NCI-H510A treated with DMSO at 0.1 percent for 48 hours (cell line): ENCODE measurements around the gene PRLHR.
"Not testable (repeated sequence)": the region's sequence is repeated elsewhere in the genome, so short reads cannot be mapped to it uniquely, and the experiment has no call there.

Experiments
- DNase-seq: peaks from one replicate; lab custom pipeline; 2025; lab: John Stamatoyannopoulos, UW

PRLHR gene

DNA sequence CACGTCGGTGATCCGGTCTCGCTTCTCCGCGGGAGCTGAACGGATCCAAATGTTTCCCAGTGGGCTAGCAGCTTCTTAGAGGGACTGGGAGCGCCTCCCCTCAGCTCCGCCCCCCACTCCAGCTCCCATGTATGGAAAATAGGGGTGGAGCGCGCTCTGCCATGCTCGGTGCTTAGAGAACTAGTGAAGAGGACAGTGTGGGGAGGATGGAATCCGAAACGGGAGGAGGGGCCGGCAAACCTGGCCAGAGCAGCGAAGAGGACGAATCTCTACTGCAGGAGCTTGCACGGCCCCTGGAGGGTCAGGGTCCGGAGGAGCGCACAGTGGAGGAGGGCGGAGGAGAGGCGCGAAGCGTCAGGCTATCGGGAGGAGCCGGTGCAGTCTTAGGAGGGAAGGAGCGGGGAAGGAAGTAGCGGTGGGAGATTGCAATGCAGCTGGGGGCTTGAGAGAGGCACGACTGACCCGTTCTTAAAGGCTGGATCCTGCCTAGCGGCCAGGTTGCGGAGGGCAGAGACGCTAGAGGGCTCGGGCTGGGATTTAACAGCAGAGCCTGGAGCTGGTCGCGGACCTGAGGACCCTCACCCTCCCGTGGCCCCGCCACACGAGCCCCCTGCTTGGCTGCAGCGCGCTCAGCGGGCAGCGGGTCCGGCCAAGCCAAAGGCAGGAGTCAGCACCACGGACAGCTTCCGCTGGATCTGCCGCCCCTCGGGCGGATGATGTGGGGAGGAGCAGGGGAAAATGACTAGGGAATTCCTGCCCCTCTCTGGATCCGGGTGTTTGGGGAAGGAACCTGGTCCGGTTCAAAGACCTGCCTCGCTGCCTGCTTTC, at the start of gene PRLHR:
Gene PRLHR, minus strand, starts transcription at position 51 of the 828 bp plus-strand sequence. CDS start 404 bp downstream, outside the sequence.
- DNase-seq, result no peak

DNA sequence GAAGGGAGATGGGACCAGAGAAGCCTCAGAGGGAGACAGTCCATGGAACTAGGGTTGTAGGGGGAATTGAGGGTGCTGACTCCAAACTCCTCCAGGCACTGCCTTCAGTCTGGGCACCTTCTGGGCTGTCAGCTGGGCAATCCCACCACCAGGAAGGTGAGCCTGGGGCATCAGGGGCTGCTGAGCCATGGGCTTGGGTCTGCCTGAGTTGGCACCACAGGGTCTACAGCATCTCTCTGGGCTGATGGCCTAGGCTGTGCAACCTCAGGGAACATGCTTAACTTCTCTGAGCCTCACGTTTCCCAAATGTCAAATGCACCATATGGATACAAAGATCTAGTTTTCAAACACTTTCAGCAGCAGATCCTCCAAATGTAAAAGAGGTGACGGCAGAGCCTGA, 46.8 kb upstream of the PRLHR start:
- no peak for DNase-seq

DNA sequence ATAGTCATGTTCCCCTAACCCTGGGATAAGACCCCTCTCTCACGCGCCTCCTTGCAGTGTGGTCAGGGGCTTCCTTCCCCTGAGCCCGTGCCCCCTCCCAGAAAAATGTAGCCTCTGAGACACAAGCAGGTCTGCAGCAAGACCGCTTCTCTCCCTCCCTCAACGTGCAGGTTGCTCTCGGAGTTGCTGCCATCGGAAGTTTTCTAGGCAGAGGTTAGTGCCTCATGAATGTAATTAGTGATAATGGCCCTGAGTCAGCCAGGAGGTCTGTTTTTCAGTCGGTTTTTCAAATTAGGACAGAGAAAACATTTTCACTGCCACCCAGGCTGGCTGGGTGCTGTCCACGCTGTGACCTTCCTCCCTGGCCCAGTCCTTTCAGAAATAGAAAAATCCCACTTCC, 43.2 kb upstream of the PRLHR start:
- DNase-seq, result no peak

DNA sequence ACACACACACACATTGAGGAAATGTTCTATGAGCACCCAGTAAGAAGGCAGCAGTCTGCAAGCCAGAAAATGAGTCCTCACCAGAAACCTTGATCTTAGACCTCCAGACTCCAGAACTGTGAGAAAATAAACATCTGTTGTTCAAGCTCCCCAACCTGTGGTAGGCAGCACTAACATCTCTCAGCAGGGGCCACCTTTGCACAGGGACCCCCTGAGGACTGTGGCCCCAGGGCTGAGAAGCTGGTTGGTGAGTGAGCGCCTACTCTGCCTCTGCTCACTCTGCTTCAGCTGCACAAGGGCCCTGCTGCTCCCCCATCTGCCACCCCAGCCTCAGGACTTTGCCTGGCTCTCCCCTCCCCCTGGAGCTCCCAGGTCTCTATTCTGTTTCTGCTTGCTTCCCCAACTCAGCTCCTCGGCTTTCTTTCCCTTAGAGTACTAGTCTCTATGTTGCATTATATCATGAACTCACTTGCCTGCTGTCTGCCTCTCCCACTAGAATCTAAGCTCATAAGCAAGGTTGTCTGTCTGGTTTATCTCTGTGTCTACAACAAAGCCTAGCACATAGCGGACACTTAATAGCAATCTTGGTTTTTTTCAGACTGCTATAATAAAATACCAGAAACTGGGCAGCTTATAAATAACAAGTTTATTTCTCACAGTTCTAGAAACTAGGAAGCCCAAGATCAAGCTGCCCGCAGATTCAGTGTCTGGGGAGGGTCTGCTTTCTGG, 40.4 kb upstream of the PRLHR start:
- DNase-seq, result no peak

DNA sequence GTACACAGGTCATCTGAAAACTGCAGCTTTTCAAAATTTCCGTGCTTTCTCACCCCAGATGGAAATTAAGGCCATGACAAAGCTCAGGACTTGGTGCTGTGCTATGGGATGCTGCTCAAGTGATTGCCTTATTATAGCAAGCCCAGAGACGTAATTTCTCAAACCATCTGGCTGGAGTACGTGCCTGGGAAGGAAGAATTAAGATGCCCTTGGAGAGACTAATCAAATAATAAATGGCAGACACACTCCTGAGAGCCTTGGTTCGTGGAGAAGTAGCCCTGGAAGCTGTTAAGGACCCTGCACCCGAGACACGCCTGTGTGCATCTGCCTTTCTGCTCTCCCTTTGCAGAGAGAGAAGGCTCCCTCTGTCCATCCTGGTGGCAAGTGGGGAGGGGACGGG, 38.3 kb upstream of the PRLHR start:
- no peak for DNase-seq

DNA sequence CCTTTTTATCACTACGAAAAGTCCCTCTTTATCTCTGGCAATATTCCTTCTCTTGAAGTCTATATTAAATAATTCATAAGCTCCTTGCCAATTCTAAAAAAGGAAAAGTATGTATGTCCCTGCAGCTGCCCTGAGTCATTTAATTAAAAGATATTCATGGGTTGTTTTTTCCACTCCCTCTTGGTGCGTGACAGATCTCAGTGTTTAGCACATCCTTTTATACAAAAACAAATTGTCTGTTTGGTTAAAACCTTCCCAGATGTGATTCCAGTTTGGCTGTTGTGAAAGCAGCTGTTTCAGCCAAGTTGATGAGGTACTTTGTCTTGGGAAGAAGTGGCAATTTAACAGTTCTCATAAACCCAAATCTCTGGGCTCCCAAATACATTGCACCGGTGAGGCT, 33.8 kb upstream of the PRLHR start:
- DNase-seq, result no peak

DNA sequence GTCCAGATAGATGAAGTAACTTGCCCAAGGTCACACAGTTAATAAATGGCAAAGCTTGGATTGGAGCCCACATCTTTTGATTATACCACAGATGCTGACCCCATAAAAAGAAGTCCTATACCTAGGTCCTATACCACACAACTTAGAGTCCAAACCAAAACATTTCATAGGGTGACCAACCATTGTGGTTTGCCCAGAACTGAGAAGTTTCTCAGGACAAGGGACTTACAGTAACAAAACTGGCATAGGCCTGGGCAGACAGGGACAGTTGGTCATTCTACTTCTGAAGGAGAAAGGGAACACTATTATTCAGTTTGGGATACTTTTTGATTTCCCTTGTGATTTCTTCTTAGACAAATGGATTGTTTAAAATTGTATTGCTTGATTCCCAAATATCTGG, 32.9 kb upstream of the PRLHR start:
- no peak for DNase-seq

DNA sequence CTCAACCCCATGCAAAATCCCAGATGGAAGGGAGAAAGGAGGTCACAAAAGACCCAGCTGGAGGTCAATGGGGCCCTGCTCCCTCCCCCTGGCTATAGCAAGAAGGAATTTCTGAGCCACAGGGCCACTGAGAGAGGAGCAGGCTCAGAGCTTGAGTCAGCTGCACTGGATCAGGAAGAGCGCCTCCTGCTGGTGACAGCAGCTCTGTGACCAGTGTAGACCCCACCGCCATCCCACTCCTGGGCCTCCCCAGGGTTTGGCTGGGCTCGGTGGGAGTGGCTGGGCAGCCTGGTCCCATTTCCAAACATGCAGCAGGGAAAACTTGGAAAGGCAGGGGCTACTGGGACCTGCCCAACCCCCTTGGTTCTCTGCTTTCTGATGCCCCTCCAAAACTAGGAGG, 31.5 kb upstream of the PRLHR start:
- DNase-seq, result no peak

DNA sequence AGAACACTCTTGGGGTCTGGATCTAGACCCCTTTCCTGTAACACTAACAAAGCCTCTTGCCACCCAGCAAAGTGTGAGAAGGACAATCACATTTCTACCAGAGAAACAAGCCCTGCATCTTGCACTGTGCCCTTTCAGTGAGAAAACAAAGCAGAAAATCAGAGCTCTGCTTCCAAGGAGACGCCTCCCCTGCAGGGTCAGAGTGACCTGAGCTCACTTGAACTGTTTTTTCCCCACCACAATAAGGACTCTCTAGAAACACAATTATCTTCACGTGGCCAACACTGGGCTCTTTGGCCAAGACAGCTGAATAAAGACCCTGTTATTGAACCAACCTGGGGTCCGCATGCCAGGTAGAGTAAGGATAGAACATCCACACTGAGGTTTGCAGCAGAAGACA, 30.1 kb upstream of the PRLHR start:
- DNase-seq, result no peak

DNA sequence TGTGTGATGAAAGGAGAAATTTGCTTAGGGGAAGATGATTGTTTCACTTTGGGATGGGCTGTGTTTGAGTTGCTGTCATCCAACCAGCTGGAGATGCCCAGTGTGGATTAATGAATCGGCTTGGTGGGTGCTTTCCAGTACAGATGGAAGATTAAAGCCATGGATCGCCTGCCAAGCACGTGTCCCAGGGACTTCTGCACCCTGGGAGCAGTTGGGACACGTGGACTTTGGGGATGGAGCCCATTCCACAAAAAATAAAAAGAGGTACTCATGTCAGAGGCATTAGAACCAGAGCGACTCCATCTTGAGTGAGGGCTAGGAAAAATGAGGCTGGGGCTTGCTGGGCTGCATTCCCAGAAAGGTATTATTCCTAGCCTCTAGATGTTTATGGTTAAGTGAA, 29.3 kb upstream of the PRLHR start:
- no peak for DNase-seq

DNA sequence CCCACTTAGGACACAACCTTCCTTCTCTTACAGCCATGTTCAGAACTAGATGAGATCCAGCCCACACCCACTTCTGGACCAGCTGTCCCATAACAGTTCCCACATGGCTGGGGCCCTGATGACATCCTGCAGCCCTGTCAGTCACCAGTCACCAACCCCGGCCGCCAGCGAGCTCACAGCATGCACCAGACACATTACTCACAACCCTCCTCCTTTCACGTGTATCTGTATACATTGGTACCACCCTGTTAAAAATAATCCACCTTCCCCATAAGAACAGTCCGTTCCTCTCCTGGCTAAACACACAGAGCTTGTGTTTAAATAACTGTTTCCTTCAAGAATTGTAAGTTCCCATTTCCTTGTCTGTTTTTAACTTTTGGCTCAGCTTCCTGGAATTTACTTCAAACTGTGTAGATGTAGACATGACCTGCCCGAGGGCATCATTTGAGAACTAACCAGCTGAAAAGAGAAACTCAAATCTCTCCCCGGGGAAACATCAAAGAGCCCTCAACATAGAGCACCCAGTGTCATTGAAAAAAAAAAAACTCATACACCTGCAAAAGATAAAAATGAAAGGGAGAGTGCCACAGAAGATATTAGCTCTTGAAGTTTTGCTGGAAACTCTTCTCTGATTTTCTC, 26.0 kb upstream of the PRLHR start:
- DNase-seq, result no peak

DNA sequence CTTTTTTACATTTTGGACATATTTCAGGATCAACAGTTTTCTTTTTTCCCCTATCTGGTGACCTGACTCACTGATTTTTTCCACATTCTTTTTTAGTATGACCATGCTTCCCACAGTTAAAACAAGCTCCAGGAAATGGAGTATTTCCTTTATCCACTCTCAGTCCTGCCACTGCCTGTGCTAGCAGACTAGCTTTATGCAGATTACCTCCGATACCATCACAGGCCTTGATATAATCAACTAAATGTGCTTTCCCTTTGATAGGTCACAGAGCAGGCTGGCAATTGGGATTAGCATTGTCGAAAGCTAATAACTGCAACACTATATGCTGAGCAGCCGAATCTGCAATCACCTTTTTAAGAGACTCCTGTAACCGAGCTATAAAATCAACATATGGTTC, 18.4 kb upstream of the PRLHR start:
- not testable (repeated sequence) for DNase-seq

DNA sequence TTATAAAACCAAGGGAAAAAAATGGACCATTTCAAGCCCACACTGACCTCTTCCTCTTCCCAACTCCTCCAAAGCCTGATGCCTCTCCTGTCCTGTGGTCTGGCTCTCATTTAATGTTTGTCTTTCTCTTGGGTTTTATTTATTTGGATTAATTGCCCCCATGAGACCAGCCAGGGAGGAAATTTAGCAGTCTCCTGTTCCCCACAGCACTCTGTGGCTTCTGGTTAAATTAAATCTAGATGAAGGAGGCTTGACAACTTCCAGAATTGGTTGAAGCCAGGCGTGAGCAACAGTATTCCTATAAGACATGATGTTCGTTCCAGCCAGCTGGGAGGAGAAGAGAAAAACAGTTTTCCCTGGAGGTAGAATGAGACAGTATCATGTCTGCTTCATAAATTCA, 15.1 kb upstream of the PRLHR start:
- no peak for DNase-seq

DNA sequence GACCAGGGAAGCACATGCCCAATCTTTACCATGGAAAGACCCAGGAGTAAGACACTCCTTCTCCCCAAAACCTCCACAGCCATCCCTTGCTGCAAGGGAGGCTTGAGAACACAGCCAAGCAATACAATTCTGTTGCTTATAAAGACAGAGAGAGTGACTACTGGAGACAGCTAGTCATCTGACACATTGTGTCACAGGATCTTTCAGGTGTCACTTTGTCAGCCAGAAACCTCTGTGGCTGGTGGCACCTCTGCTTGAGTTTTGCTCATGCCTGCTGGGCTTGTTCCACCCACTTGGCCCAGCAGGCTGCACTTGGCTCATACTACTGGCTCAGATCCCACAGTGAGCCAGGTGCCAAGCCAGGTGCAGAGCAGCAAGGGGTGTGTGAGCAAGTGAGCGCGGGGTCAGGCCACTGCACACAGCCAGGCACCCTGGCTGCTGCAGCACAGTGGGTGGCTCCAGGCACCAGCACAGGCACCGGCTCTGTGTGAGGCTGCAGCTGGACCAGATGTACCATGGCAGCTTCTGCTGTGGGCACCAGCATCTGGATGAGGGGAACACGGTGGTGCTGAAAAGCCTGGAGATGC, 12.4 kb upstream of the PRLHR start:
- DNase-seq, result no peak

DNA sequence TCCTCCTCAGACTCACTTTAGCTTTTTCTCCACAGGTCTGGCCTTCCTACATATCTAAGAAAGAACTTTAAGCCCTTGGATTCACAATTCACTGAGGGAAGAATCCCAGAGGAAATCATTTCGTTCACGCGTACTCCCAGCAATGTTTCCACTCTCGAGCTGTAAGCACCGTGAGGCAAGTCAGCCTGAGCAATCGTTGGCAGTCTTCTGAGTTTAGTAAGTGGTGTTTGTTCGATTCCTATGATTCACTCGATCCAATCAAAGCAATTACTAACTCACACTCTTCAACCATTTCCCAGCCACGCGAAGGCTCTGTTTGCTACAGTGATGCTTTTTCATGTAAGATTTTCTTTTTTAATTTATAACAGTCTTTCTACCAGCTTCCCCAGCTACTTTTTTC, 10.2 kb upstream of the PRLHR start:
- no peak for DNase-seq

DNA sequence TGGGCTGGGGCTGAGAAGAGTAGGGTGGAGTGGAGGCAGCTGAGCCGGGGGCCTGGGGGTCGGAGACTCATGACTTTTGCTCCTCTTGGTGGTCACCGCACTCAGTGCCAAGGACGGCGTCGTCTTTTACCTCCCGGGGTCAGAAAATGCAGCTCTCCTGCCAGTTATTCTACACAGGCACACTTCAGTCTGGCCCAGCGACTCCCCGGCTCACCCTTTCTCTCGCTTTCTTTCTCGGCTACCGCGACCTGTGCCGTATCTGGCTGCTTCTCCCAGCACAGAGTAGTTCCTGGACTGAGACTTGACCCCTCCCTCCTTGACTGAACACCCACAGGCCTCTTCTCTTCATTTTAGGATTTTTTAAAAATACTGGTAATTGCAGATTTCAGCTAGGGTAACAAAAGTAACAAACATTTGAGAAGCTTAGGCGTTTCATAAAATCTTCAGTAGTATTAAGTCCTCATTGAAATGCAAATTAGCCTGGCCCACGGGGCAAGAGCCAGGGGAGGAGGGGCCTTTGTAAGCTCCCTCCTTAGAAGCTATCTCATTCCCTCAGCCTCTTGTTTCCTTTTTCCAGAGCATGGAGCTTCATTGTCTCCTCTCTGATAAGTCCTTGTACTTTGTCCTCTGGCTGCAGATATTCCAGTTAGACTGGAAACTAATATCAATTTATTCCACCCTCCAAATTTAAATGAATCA, 1.1 kb upstream of the PRLHR start:
- no peak for DNase-seq

DNA sequence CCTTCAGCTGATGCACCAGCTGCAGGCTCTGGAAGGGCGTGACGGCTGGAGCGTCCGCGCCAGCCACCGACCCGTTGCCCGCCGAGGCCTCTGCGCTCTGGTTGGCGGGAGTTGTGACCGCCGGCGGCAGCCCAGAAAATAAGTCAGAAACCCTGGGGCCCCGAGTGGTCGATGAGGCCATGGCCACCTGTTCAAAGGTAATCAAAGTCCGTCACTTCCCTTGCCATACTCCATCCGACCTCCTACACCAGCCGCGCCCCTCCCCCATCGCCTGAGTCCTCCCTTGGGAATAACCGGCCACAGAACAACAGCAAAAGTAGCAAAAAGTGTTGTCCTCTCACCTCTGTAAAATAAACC, 406 bp downstream of the PRLHR start:
- DNase-seq, result no peak

DNA sequence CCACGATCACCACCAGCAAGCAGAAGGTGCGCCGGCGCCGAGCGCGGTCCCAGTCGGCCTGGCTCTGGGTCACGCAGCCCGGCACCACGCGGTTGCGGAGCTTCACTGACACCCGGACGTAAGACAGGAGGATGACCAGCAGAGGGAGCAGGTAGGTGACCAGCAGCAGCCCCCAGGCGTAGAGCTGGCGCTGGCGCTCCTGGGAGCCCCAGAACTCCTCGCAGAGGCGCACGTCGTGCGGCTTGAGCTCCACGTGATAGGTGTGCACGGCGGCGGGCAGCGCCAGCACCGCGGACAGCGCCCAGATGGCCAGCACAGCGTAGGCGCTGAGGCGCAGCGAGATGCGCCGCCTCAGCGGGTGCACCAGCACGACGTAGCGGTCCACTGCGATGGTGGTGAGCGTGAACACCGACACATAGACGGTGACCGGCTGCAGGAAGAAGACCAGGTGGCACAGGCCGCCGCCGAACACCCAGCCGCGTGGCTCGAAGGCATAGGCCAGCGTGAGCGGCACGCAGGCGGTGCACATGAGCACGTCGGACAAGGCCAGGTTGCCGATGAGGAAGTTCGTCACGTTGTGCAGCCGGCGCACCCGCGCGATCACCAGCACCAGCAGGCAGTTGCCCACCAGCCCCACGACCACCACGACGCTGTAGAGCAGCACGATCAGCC, 920 bp downstream of the PRLHR start:
- DNase-seq, result no peak

DNA sequence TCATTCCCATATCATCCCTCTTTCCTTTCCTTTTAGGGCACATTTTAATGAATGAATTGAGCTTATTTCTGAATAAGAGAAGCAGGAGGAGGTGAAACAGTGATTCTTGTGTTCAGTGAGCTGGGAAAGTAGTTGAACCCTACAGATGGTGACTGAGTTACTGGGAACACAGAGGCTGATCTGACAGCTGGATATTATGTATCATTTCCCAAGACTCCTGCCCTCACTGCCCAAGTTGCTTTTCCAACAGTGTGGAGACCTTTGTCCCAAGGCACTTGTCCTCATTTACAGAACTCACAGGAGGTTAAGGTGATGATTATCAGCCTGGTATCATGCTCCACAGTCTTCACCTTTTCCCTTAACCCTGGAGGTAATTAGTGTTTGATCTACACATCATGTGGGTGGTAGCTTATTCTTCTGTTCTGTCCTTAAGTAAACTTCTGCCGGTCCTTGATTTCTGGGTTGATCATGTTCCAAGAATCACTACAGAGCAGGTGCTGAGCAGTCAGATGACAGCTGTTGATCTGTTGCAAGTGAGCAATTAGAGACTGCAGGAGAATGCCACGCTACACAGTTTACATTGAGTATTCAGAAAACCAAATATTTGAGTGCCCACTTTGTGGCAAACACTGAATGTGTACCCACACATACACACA, 2.6 kb downstream of the PRLHR start:
- DNase-seq, result peak; percentile 80

DNA sequence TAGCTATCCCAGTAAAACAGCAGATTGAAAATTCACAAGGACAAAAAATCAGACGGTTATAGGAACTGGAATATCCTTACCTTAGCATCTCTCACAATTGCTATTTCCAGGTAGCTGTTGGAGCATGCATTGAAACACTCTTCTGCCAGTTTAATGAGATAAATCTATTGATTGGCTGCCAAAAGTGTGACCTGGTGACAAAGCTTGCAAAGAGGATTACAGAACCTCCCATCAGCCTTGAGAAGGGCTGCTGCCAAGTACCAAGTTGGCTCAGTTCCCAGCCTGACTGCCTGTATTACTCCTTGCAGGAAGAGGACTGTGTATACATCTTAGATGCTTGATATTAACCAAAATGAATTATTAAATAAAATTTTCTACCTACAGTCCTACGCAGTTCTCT, 5.1 kb downstream of the PRLHR start:
- peak; percentile 34 for DNase-seq
